Naive thymus-derived CD4-positive, alpha-beta T cell (primary cell): Measurements from ENCODE around the gene PLAGL1. TPM values are rescaled to one million over a fixed set of nuclear protein-coding genes. Genes with fewer than 3 reads are reported as not detected.
A peak's percentile ranks its signal among the peaks of the same experiment; 100 is the strongest.

Experiments
- ATAC-seq: fragments of 150-1000 bp; cut with Tn5 transposase; 2 replicates; pipeline ENCODE4 v1.10.0; 2021; ENCODE audit warnings: mild to moderate bottlenecking, moderate library complexity
- CTCF ChIA-PET: fragments of 350-600 bp; sonication (Branson Sonifier 250); formaldehyde crosslinking; loops from one replicate; lab custom pipeline; 2021; ENCODE audit warnings: antibody characterized with exemption; lab: Charles Lee
- POLR2A ChIA-PET: fragments of 350-600 bp; sonication (Branson Sonifier 250); formaldehyde crosslinking; loops from one replicate; lab custom pipeline; 2021; ENCODE audit warnings: antibody characterized with exemption, inconsistent platforms; lab: Charles Lee
- DNase-seq, 9 donors: peaks; one replicate each; pipeline versions ENCODE4 v3.0.0 to v3.0.0-alpha.2; 2020 to 2022; ENCODE audit warnings: mixed read lengths in 1 of 9
- H3K27ac ChIP-seq: one replicate; pipeline ENCODE4 v1.7.0; 2013; ENCODE audit warnings: mild to moderate bottlenecking, low read depth, low read length, moderate library complexity
- H3K27me3 ChIP-seq, 2 donors: one replicate each; pipeline ENCODE4 v1.7.0; 2013; ENCODE audit warnings: low read length in 2 of 2, mild to moderate bottlenecking in 2 of 2, moderate library complexity in 2 of 2; ENCODE audit not compliant: control insufficient read depth in 2 of 2, insufficient read depth in 2 of 2
- H3K36me3 ChIP-seq, 3 experiments: 1 replicate in 2 of 3; 2 replicates in 1 of 3; pipeline ENCODE4 v1.7.0; 2013; ENCODE audit warnings: low read length in 3 of 3, mild to moderate bottlenecking in 3 of 3, moderate library complexity in 1 of 3; ENCODE audit not compliant: insufficient read depth in 3 of 3, control insufficient read depth in 2 of 3
- H3K4me1 ChIP-seq, 2 donors: one replicate each; pipeline ENCODE4 v1.7.0; 2013; ENCODE audit warnings: low read length in 2 of 2, mild to moderate bottlenecking in 2 of 2, moderate library complexity in 1 of 2; ENCODE audit not compliant: control insufficient read depth in 2 of 2, insufficient read depth in 2 of 2
- H3K4me3 ChIP-seq: 2 replicates; pipeline ENCODE4 v1.7.0; 2013; ENCODE audit warnings: mild to moderate bottlenecking, low read length
- H3K9me3 ChIP-seq, 3 experiments: 1 replicate in 2 of 3; 2 replicates in 1 of 3; pipeline ENCODE4 v1.7.0; 2013; ENCODE audit warnings: low read length in 3 of 3; ENCODE audit not compliant: control insufficient read depth in 2 of 3
- H3K27ac Mint-ChIP-seq, 9 donors: one replicate each; pipeline ENCODE4 v1.8.0; 2020 to 2022; ENCODE audit warnings: mixed read lengths in 9 of 9, mild to moderate bottlenecking in 8 of 9, moderate library complexity in 5 of 9, inconsistent platforms in 2 of 9
- H3K27me3 Mint-ChIP-seq, 5 donors: one replicate each; pipeline ENCODE4 v1.8.0; 2021 to 2022; ENCODE audit warnings: mixed read lengths in 5 of 5, mild to moderate bottlenecking in 1 of 5
- H3K36me3 Mint-ChIP-seq, 5 donors: one replicate each; pipeline ENCODE4 v1.8.0; 2020 to 2022; ENCODE audit warnings: mixed read lengths in 5 of 5, mild to moderate bottlenecking in 3 of 5, inconsistent platforms in 1 of 5
- H3K4me1 Mint-ChIP-seq, 7 donors: one replicate each; pipeline ENCODE4 v1.8.0; 2020 to 2022; ENCODE audit warnings: mixed read lengths in 7 of 7, mild to moderate bottlenecking in 3 of 7, inconsistent platforms in 1 of 7
- H3K4me3 Mint-ChIP-seq, 10 donors: one replicate each; pipeline ENCODE4 v1.8.0; 2020 to 2022; ENCODE audit warnings: mild to moderate bottlenecking in 10 of 10, mixed read lengths in 10 of 10, moderate library complexity in 6 of 10, inconsistent platforms in 2 of 10
- H3K9me3 Mint-ChIP-seq, 11 donors: one replicate each; pipeline ENCODE4 v1.8.0; 2020 to 2022; ENCODE audit warnings: mixed read lengths in 11 of 11, mild to moderate bottlenecking in 4 of 11, inconsistent platforms in 1 of 11, moderate library complexity in 1 of 11
- intact Hi-C, 2 donors: fragments of 100-400 bp; cut with micrococcal nuclease; formaldehyde crosslinking; loops; one replicate each; pipeline ENCODE4 v1.15.1; 2023
- polyA plus RNA-seq, 2 donors: library from polyadenylated mRNA; unstranded; fragments of 300-500 nt; fragmentation: Illumina TruSeq; gene quantifications; one replicate each; pipeline ENCODE4 v1.2.3, GENCODE V29; 2021
- total RNA-seq, 6 experiments: library from RNA in 5 of 6; stranded (reverse) in 5 of 6; gene quantifications; 1 replicate in 5 of 6; 2 replicates in 1 of 6; pipeline ENCODE4 v1.2.3 and lab custom pipeline; 2021 to 2026

PLAGL1 gene
- total and polyA plus RNA-seq, 7 experiments from 2014 or later, result 0.94 to 11.2 (median 4.3) TPM

GRCh38 chr6:143936778-143937667 is 71.0 kb downstream of the PLAGL1 start:
- ChIA-PET CTCF (interaction anchor here (0.5 to 0.8 kb wide), 3 partner anchors 12 to 362 kb away, joined by 3 to 8 read pairs (median 4); no protein-coding TSS in a partner anchor), POLR2A (no interaction called here)
- Histone ChIP-seq H3K27ac (no peak overlapping the region), H3K4me1 (no peaks in the 10 kb centered on the region), H3K9me3 (no peaks in the 10 kb centered on the region), H3K36me3 (no peaks in the 10 kb centered on the region), H3K4me3 (no peak overlapping the region), H3K27me3 (no peaks in the 10 kb centered on the region)
- ATAC-seq, result no peak
- Mint-ChIP-seq H3K27me3 (peaks cover 0 to 7% (median 0%) of the 10 kb centered on the region in 5 donors), H3K4me1 (peaks cover 0 to 10% (median 6%) of the 10 kb centered on the region in 7 donors), H3K9me3 (peaks cover 0 to 19% (median 6%) of the 10 kb centered on the region in 11 donors), H3K4me3 (no peak overlapping the region), H3K36me3 (peaks cover 0 to 22% (median 9%) of the 10 kb centered on the region in 5 donors), H3K27ac (no peak overlapping the region)
- DNase-seq, result no peak
- intact Hi-C loops, result no loop called here

- peaks cover 0 to 9% (median 0%) of the 10 kb centered on the region in 5 donors for H3K27me3 Mint-ChIP-seq
- H3K27me3 ChIP-seq, result no peaks in the 10 kb centered on the region
- peaks cover 0 to 26% (median 12%) of the 10 kb centered on the region in 11 donors for H3K9me3 Mint-ChIP-seq
- H3K36me3 Mint-ChIP-seq, result peaks cover 0 to 25% (median 9%) of the 10 kb centered on the region in 5 donors
- H3K36me3 ChIP-seq, result no peaks in the 10 kb centered on the region
- no peak for ATAC-seq
- ChIA-PET POLR2A (no interaction called here), CTCF (interaction anchor here (0.7 kb wide), 1 partner anchor 17 kb away, joined by 3 read pairs; no protein-coding TSS in a partner anchor)
- H3K4me3 Mint-ChIP-seq, result no peak overlapping the region
- H3K9me3 ChIP-seq, result no peaks in the 10 kb centered on the region
- H3K4me3 ChIP-seq, result no peak overlapping the region
- H3K27ac ChIP-seq, result no peak overlapping the region
- no peak for DNase-seq
- no peaks in the 10 kb centered on the region for H3K4me1 ChIP-seq
- H3K4me1 Mint-ChIP-seq, result peaks cover 0 to 6% (median 5%) of the 10 kb centered on the region in 7 donors
- H3K27ac Mint-ChIP-seq, result no peak overlapping the region
- intact Hi-C loops, result no loop called here
Observed at GRCh38 chr6:143936347-143936746, 71.7 kb downstream of the PLAGL1 start.

GRCh38 chr6:143934867-143935266 is 73.2 kb downstream of the PLAGL1 start:
- DNase-seq (no peak), ATAC-seq (peak; percentile 22)
- CTCF ChIA-PET, result no interaction called here
- Histone ChIP-seq H3K4me3 (no peak overlapping the region), H3K4me1 (no peaks in the 10 kb centered on the region), H3K9me3 (no peaks in the 10 kb centered on the region), H3K27ac (no peak overlapping the region), H3K36me3 (no peaks in the 10 kb centered on the region), H3K27me3 (no peaks in the 10 kb centered on the region)
- intact Hi-C loops, result no loop called here
- no peak overlapping the region for H3K4me3 Mint-ChIP-seq
- no peak overlapping the region for H3K27ac Mint-ChIP-seq
- H3K4me1 Mint-ChIP-seq, result peaks cover 0 to 2% (median 1%) of the 10 kb centered on the region in 7 donors
- POLR2A ChIA-PET, result interaction anchor here (0.7 kb wide), 1 partner anchor 23 kb away, joined by 6 read pairs; no protein-coding TSS in a partner anchor
- peaks cover 0 to 16% (median 0%) of the 10 kb centered on the region in 5 donors for H3K27me3 Mint-ChIP-seq
- peaks cover 0 to 36% (median 16%) of the 10 kb centered on the region in 5 donors for H3K36me3 Mint-ChIP-seq
- H3K9me3 Mint-ChIP-seq, result peaks cover 3 to 33% (median 18%) of the 10 kb centered on the region in 11 donors

GRCh38 chr6:143934331-143934730 is 73.7 kb downstream of the PLAGL1 start:
- H3K9me3 ChIP-seq, result no peaks in the 10 kb centered on the region
- no peaks in the 10 kb centered on the region for H3K27me3 ChIP-seq
- no peak for ATAC-seq
- peaks cover 0 to 19% (median 0%) of the 10 kb centered on the region in 5 donors for H3K27me3 Mint-ChIP-seq
- CTCF ChIA-PET, result interaction anchor here (0.6 kb wide), 1 partner anchor 358 kb away, joined by 8 read pairs; no protein-coding TSS in a partner anchor
- no peak overlapping the region for H3K4me3 Mint-ChIP-seq
- no peak overlapping the region for H3K27ac Mint-ChIP-seq
- H3K9me3 Mint-ChIP-seq, result peaks cover 5 to 33% (median 18%) of the 10 kb centered on the region in 11 donors
- POLR2A ChIA-PET, result interaction anchor here (0.7 kb wide), 1 partner anchor 24 kb away, joined by 6 read pairs; no protein-coding TSS in a partner anchor
- DNase-seq, result no peak
- H3K4me1 Mint-ChIP-seq, result peaks cover 0 to 2% (median 0%) of the 10 kb centered on the region in 7 donors
- no peaks in the 10 kb centered on the region for H3K36me3 ChIP-seq
- H3K4me1 ChIP-seq, result no peaks in the 10 kb centered on the region
- H3K36me3 Mint-ChIP-seq, result peaks cover 0 to 40% (median 22%) of the 10 kb centered on the region in 5 donors
- intact Hi-C loops, result no loop called here
- no peak overlapping the region for H3K4me3 ChIP-seq
- no peak overlapping the region for H3K27ac ChIP-seq

- ChIA-PET POLR2A (no interaction called here), CTCF (no interaction called here)
- H3K9me3 Mint-ChIP-seq, result peaks cover 8 to 38% (median 20%) of the 10 kb centered on the region in 11 donors
- intact Hi-C loops, result no loop called here
- DNase-seq, result no peak
- H3K4me1 Mint-ChIP-seq, result peaks cover 0 to 2% (median 0%) of the 10 kb centered on the region in 7 donors
- H3K27ac ChIP-seq, result no peak overlapping the region
- H3K27me3 ChIP-seq, result no peaks in the 10 kb centered on the region
- H3K9me3 ChIP-seq, result no peaks in the 10 kb centered on the region
- no peaks in the 10 kb centered on the region for H3K36me3 ChIP-seq
- peaks cover 0 to 44% (median 27%) of the 10 kb centered on the region in 5 donors for H3K36me3 Mint-ChIP-seq
- no peak for ATAC-seq
- no peak overlapping the region for H3K27ac Mint-ChIP-seq
- H3K27me3 Mint-ChIP-seq, result peaks cover 0 to 20% (median 0%) of the 10 kb centered on the region in 5 donors
- no peak overlapping the region for H3K4me3 Mint-ChIP-seq
- H3K4me3 ChIP-seq, result no peak overlapping the region
- no peaks in the 10 kb centered on the region for H3K4me1 ChIP-seq
Observed at GRCh38 chr6:143929975-143930374, 78.1 kb downstream of the PLAGL1 start.

GRCh38 chr6:143928853-143929252 is 79.2 kb downstream of the PLAGL1 start:
- H3K4me3 ChIP-seq, result no peak overlapping the region
- no peak overlapping the region for H3K27ac ChIP-seq
- H3K9me3 Mint-ChIP-seq, result peaks cover 8 to 38% (median 20%) of the 10 kb centered on the region in 11 donors
- peaks cover 0 to 2% (median 0%) of the 10 kb centered on the region in 7 donors for H3K4me1 Mint-ChIP-seq
- H3K36me3 ChIP-seq, result no peaks in the 10 kb centered on the region
- H3K27me3 Mint-ChIP-seq, result peaks cover 0 to 20% (median 0%) of the 10 kb centered on the region in 5 donors
- peaks cover 0 to 38% (median 22%) of the 10 kb centered on the region in 5 donors for H3K36me3 Mint-ChIP-seq
- POLR2A ChIA-PET, result no interaction called here
- no peaks in the 10 kb centered on the region for H3K4me1 ChIP-seq
- ATAC-seq (no peak), DNase-seq (no peak)
- H3K27me3 ChIP-seq, result no peaks in the 10 kb centered on the region
- no peaks in the 10 kb centered on the region for H3K9me3 ChIP-seq
- intact Hi-C loops, result no loop called here
- no peak overlapping the region for H3K4me3 Mint-ChIP-seq
- CTCF ChIA-PET, result no interaction called here
- H3K27ac Mint-ChIP-seq, result no peak overlapping the region
